GM23338 (cell line): ENCODE measurements around the gene FPR1. TPM values are rescaled to one million over a fixed set of nuclear protein-coding genes. Genes with fewer than 3 reads are reported as not detected.

Experiments used
- ATAC-seq: fragments of 200-7000 bp; cut with Tn5 transposase; 3 replicates; pipeline ENCODE4 v1.9.1; 2020
- DNase-seq: peaks from one replicate; pipeline ENCODE4 v3.0.0-alpha.2; 2015; ENCODE audit warnings: low spot score
- H2AFZ ChIP-seq: fragments of 200-600 bp; sonication (generic); 2 replicates; pipeline ENCODE4 v1.8.0; 2016; ENCODE audit warnings: antibody characterized with exemption, mild to moderate bottlenecking, moderate library complexity
- H3F3A ChIP-seq: fragments of 200-600 bp; sonication (generic); replicated peaks from 2 replicates; pipeline ENCODE4 v1.8.0; 2017; ENCODE audit warnings: antibody characterized with exemption, mixed run types, low read depth
- H3K27ac ChIP-seq: fragments of 200-600 bp; sonication (generic); 2 replicates; pipeline ENCODE4 v1.6.1; 2016; ENCODE audit warnings: low read depth
- H3K27me3 ChIP-seq: fragments of 200-600 bp; sonication (generic); 2 replicates; pipeline ENCODE4 v1.8.0; 2016; ENCODE audit warnings: mild to moderate bottlenecking, mixed run types, moderate library complexity; ENCODE audit not compliant: insufficient read depth
- H3K36me3 ChIP-seq: fragments of 200-600 bp; sonication (generic); 2 replicates; pipeline ENCODE4 v1.8.0; 2016; ENCODE audit warnings: mild to moderate bottlenecking; ENCODE audit not compliant: insufficient read depth
- H3K4me1 ChIP-seq: fragments of 200-600 bp; sonication (generic); 2 replicates; pipeline ENCODE4 v1.8.0; 2016; ENCODE audit warnings: mild to moderate bottlenecking, moderate library complexity; ENCODE audit not compliant: insufficient read depth
- H3K4me2 ChIP-seq: fragments of 200-600 bp; sonication (generic); 2 replicates; pipeline ENCODE4 v1.7.1; 2017; ENCODE audit warnings: mixed run types
- H3K4me3 ChIP-seq: fragments of 200-600 bp; sonication (generic); 2 replicates; pipeline ENCODE4 v1.6.1; 2016; ENCODE audit warnings: mixed run types
- H3K79me2 ChIP-seq: fragments of 200-600 bp; sonication (generic); replicated peaks from 2 replicates; pipeline ENCODE4 v1.8.0; 2017; ENCODE audit warnings: mild to moderate bottlenecking; ENCODE audit not compliant: insufficient read depth
- H3K9me2 ChIP-seq: fragments of 200-600 bp; sonication (generic); 2 replicates; pipeline ENCODE4 v1.8.0; 2017; ENCODE audit not compliant: insufficient read depth
- H4K20me1 ChIP-seq: fragments of 200-600 bp; sonication (generic); replicated peaks from 2 replicates; pipeline ENCODE4 v1.8.0; 2017; ENCODE audit warnings: mild to moderate bottlenecking; ENCODE audit not compliant: insufficient read depth
- H3K27ac Mint-ChIP-seq: 2 replicates; pipeline ENCODE4 v1.8.0; 2020; ENCODE audit warnings: inconsistent platforms, mild to moderate bottlenecking, moderate library complexity, mixed read lengths
- H3K27me3 Mint-ChIP-seq: 3 replicates; pipeline ENCODE4 v1.8.0; 2022; ENCODE audit warnings: low read depth, mild to moderate bottlenecking, moderate library complexity, mixed read lengths, inconsistent platforms; ENCODE audit not compliant: insufficient read depth, poor library complexity
- H3K36me3 Mint-ChIP-seq: 3 replicates; pipeline ENCODE4 v1.8.0; 2021; ENCODE audit warnings: low read depth, mild to moderate bottlenecking, inconsistent platforms, moderate library complexity, mixed read lengths
- H3K4me1 Mint-ChIP-seq: 3 replicates; pipeline ENCODE4 v1.8.0; 2020; ENCODE audit warnings: mild to moderate bottlenecking, inconsistent platforms, mixed read lengths
- H3K4me3 Mint-ChIP-seq: 3 replicates; pipeline ENCODE4 v1.8.0; 2021; ENCODE audit warnings: moderate library complexity, mild to moderate bottlenecking, inconsistent platforms, mixed read lengths
- H3K9me3 Mint-ChIP-seq: 3 replicates; pipeline ENCODE4 v1.8.0; 2020; ENCODE audit warnings: moderate library complexity, mild to moderate bottlenecking, inconsistent platforms, mixed read lengths
- CREB1 ChIP-seq: fragments of 250-450 bp; sonication (Bioruptor Pico); IDR thresholded peaks from 2 replicates; pipeline ENCODE4 v1.5.0; 2020; ENCODE audit warnings: low read depth, mild to moderate bottlenecking, moderate library complexity
- CTCF ChIP-seq, 2 experiments: fragments of 200-600 bp in 1 of 2; sonication (generic) in 1 of 2; conservative IDR thresholded peaks; 2 replicates each; pipeline versions ENCODE4 v1.5.1 to v1.6.1; 2016 to 2017; ENCODE audit warnings: antibody characterized with exemption in 2 of 2, low read depth in 2 of 2, mild to moderate bottlenecking in 2 of 2, moderate library complexity in 1 of 2
- ETS1 ChIP-seq: IDR thresholded peaks from 2 replicates; pipeline ENCODE4 v1.6.1; 2016; ENCODE audit warnings: antibody characterized with exemption
- EZH2 ChIP-seq: fragments of 200-600 bp; sonication (generic); IDR thresholded peaks from one replicate; pipeline ENCODE4 v1.8.0; 2017; ENCODE audit warnings: antibody characterized with exemption, mild to moderate bottlenecking, low read depth; ENCODE audit not compliant: unreplicated experiment
- EZH2phosphoT487 ChIP-seq: fragments of 200-600 bp; sonication (generic); IDR thresholded peaks from one replicate; pipeline ENCODE4 v1.8.1; 2018; ENCODE audit warnings: antibody characterized with exemption; ENCODE audit not compliant: unreplicated experiment
- JUNB ChIP-seq: IDR thresholded peaks from one replicate; pipeline ENCODE4 v1.6.1; 2016; ENCODE audit warnings: antibody characterized with exemption; ENCODE audit not compliant: unreplicated experiment
- NANOG ChIP-seq: IDR thresholded peaks from 2 replicates; pipeline ENCODE4 v1.6.1; 2016; ENCODE audit warnings: antibody characterized with exemption, borderline replicate concordance
- POLR2AphosphoS5 ChIP-seq: IDR thresholded peaks from 2 replicates; pipeline ENCODE4 v1.6.1; 2016; ENCODE audit warnings: antibody characterized with exemption, low read depth
- REST ChIP-seq: IDR thresholded peaks from one replicate; pipeline ENCODE4 v1.6.1; 2018; ENCODE audit warnings: antibody characterized with exemption; ENCODE audit not compliant: unreplicated experiment
- STAT1 ChIP-seq: IDR thresholded peaks from one replicate; pipeline ENCODE4 v1.6.1; 2016; ENCODE audit warnings: antibody characterized with exemption; ENCODE audit not compliant: unreplicated experiment
- ZNF114 ChIP-seq: fragments of 250-450 bp; sonication (Bioruptor Pico); IDR thresholded peaks from 2 replicates; pipeline ENCODE4 v1.5.0; 2020; ENCODE audit warnings: mild to moderate bottlenecking, moderate library complexity
- ZNF331 ChIP-seq: fragments of 250-450 bp; sonication (Bioruptor Pico); IDR thresholded peaks from 2 replicates; pipeline ENCODE4 v1.5.0; 2020; ENCODE audit warnings: low read depth, mild to moderate bottlenecking, moderate library complexity
- ZNF462 ChIP-seq: fragments of 250-450 bp; sonication (Bioruptor Pico); IDR thresholded peaks from 2 replicates; pipeline ENCODE4 v1.5.0; 2020; ENCODE audit warnings: mild to moderate bottlenecking, moderate library complexity
- polyA plus RNA-seq: library from polyadenylated mRNA; unstranded; fragments of >200 nt; fragmentation: Nextera tagmentation; extraction: Ambion mirVana; gene quantifications from 2 replicates; pipeline ENCODE4 v1.2.1, GENCODE V29; 2016
- total RNA-seq: library from RNA; depleted of rRNA; stranded (reverse); fragments of >200 nt; shearing (Covaris generic); gene quantifications from 2 replicates; pipeline ENCODE4 v1.2.3, GENCODE V29; 2014

Gene FPR1
- total and polyA plus RNA-seq, 2 experiments from 2014 or later, result not detected

- Mint-ChIP-seq H3K36me3 (peaks cover 39% of the 10 kb centered on the region; the same call in 2 of the 3 replicates), H3K4me1 (peaks cover 28% of the 10 kb centered on the region), H3K9me3 (no peaks in the 10 kb centered on the region; the same call in 2 of the 3 replicates), H3K27me3 (peaks cover 14% of the 10 kb centered on the region), H3K27ac (no peak overlapping the region), H3K4me3 (no peak overlapping the region)
- H3K27ac ChIP-seq, result no peak overlapping the region
- no peaks in the 10 kb centered on the region for H3K9me2 ChIP-seq
- H3K27me3 ChIP-seq, result no peaks in the 10 kb centered on the region
- peaks cover 3% of the 10 kb centered on the region; the same call in 1 of the 2 replicates for H3F3A ChIP-seq
- no peak overlapping the region for H3K4me3 ChIP-seq
- no peaks in the 10 kb centered on the region for H3K36me3 ChIP-seq
- no peak for DNase-seq
- no peaks in the 10 kb centered on the region; the same call in 1 of the 2 replicates for H4K20me1 ChIP-seq
- no peak overlapping the region for H3K4me2 ChIP-seq
- H3K79me2 ChIP-seq, result peaks cover 7% of the 10 kb centered on the region; the same call in 1 of the 2 replicates
- H2AFZ ChIP-seq, result no peak overlapping the region
- H3K4me1 ChIP-seq, result peaks cover 8% of the 10 kb centered on the region
- TF ChIP-seq JUNB (no peak), CTCF (conservative IDR thresholded peaks at IDR 0.05; ENCODE audit: low read depth in 2 of 2) (no peak), EZH2phosphoT487 (no peak), ZNF114 (no peak), STAT1 (no peak), ETS1 (no peak), REST (no peak), NANOG (no peak), ZNF331 (CRISPR knock-in tag) (no peak), EZH2 (no peak), CREB1 (CRISPR knock-in tag) (no peak), ZNF462 (CRISPR knock-in tag) (no peak), POLR2AphosphoS5 (no peak)
- ATAC-seq, result no peak
Observed at GRCh38 chr19:51697169-51697776, 54.4 kb downstream of the FPR1 start.
